ENCODE data around the gene RPS16.

Gene RPS16

GRCh38 chr19:39480337-39481228 is 44.8 kb upstream of the RPS16 start, which contains the start of gene TIMM50 (continued):
- TF ChIP-seq ZNF248 (tag by site-specific recombination; IDR thresholded peaks at IDR 0.05) (no peak), OSR2 (tag by site-specific recombination; IDR thresholded peaks at IDR 0.05) (peak; percentile 62; the same call in 1 of the 2 replicates), ZNF623 (tag by site-specific recombination; IDR thresholded peaks at IDR 0.05) (no peak; the same call in 1 of the 2 replicates), GLI4 (tag by site-specific recombination; IDR thresholded peaks at IDR 0.05) (no peak), ZNF624 (tag by site-specific recombination; IDR thresholded peaks at IDR 0.05) (no peak), TRIM28 (IDR thresholded peaks at IDR 0.05; ENCODE audit: borderline replicate concordance, low read length) (no peak; the same call in 1 of the 2 replicates), ZFP41 (tag by site-specific recombination; IDR thresholded peaks at IDR 0.05; ENCODE audit: borderline replicate concordance) (no peak), ZNF223 (tag by site-specific recombination; IDR thresholded peaks at IDR 0.05) (no peak), ZNF544 (tag by site-specific recombination; IDR thresholded peaks at IDR 0.05) (no peak), ZNF707 (tag by site-specific recombination; IDR thresholded peaks at IDR 0.05) (no peak), IKZF3 (tag by site-specific recombination; IDR thresholded peaks at IDR 0.05) (peak; percentile 34; the same call in 1 of the 2 replicates), ZNF830 (tag by site-specific recombination; IDR thresholded peaks at IDR 0.05; ENCODE audit: low read depth) (no peak), ZNF157 (tag by site-specific recombination; IDR thresholded peaks at IDR 0.05) (no peak), ZNF148 (tag by site-specific recombination; IDR thresholded peaks at IDR 0.05; ENCODE audit: borderline replicate concordance) (no peak), ZNF169 (tag by site-specific recombination; IDR thresholded peaks at IDR 0.05) (no peak), HOXD13 (CRISPR knock-in tag; IDR thresholded peaks at IDR 0.05; ENCODE audit: borderline replicate concordance) (no peak), ZNF280C (tag by site-specific recombination; IDR thresholded peaks at IDR 0.05) (no peak), ZNF292 (tag by site-specific recombination; IDR thresholded peaks at IDR 0.05; ENCODE audit: borderline replicate concordance, low read depth) (no peak), ZNF560 (tag by site-specific recombination; IDR thresholded peaks at IDR 0.05; ENCODE audit: borderline replicate concordance) (no peak), GLI2 (tag by site-specific recombination; IDR thresholded peaks at IDR 0.05; ENCODE audit: borderline replicate concordance, low read depth) (no peak), ZNF692 (tag by site-specific recombination; IDR thresholded peaks at IDR 0.05) (peak; percentile 90), ZSCAN5A (tag by site-specific recombination; IDR thresholded peaks at IDR 0.05) (peak; percentile 78; the same call in 1 of the 2 replicates), ZXDB (tag by site-specific recombination; IDR thresholded peaks at IDR 0.05) (peak; percentile 99), ZNF211 (tag by site-specific recombination; IDR thresholded peaks at IDR 0.05; ENCODE audit: low read depth) (no peak), HOXC10 (CRISPR knock-in tag; IDR thresholded peaks at IDR 0.05) (no peak)
- TF ChIP-seq, protein P1, sequence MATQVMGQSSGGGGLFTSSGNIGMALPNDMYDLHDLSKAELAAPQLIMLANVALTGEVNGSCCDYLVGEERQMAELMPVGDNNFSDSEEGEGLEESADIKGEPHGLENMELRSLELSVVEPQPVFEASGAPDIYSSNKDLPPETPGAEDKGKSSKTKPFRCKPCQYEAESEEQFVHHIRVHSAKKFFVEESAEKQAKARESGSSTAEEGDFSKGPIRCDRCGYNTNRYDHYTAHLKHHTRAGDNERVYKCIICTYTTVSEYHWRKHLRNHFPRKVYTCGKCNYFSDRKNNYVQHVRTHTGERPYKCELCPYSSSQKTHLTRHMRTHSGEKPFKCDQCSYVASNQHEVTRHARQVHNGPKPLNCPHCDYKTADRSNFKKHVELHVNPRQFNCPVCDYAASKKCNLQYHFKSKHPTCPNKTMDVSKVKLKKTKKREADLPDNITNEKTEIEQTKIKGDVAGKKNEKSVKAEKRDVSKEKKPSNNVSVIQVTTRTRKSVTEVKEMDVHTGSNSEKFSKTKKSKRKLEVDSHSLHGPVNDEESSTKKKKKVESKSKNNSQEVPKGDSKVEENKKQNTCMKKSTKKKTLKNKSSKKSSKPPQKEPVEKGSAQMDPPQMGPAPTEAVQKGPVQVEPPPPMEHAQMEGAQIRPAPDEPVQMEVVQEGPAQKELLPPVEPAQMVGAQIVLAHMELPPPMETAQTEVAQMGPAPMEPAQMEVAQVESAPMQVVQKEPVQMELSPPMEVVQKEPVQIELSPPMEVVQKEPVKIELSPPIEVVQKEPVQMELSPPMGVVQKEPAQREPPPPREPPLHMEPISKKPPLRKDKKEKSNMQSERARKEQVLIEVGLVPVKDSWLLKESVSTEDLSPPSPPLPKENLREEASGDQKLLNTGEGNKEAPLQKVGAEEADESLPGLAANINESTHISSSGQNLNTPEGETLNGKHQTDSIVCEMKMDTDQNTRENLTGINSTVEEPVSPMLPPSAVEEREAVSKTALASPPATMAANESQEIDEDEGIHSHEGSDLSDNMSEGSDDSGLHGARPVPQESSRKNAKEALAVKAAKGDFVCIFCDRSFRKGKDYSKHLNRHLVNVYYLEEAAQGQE (tag by site-specific recombination; IDR thresholded peaks at IDR 0.05) = peak; percentile 44
- TF ChIP-seq, protein P2, sequence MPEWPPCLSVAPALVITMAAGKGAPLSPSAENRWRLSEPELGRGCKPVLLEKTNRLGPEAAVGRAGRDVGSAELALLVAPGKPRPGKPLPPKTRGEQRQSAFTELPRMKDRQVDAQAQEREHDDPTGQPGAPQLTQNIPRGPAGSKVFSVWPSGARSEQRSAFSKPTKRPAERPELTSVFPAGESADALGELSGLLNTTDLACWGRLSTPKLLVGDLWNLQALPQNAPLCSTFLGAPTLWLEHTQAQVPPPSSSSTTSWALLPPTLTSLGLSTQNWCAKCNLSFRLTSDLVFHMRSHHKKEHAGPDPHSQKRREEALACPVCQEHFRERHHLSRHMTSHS (tag by site-specific recombination; IDR thresholded peaks at IDR 0.05) = no peak
